ENCODE measurements around the gene PAK2.

PAK2 gene

GRCh38 chr3:196794467-196794866 lies 54.8 kb downstream of the PAK2 start:
- no peak for TF ChIP-seq CTCF (IDR thresholded peaks at IDR 0.05)

- no peak for TF ChIP-seq CTCF (IDR thresholded peaks at IDR 0.05)
These were observed 56.7 kb downstream of the PAK2 start for GRCh38 chr3:196796317-196796716.

GRCh38 chr3:196800742-196801434 lies 61.2 kb downstream of the PAK2 start:
- no peak for TF ChIP-seq CTCF (IDR thresholded peaks at IDR 0.05)

- no peak for TF ChIP-seq CTCF (IDR thresholded peaks at IDR 0.05)
These were observed 64.3 kb downstream of the PAK2 start for GRCh38 chr3:196803891-196804468.

GRCh38 chr3:196804773-196805172 lies 65.1 kb downstream of the PAK2 start:
- no peak for TF ChIP-seq CTCF (IDR thresholded peaks at IDR 0.05)

- no peak for TF ChIP-seq CTCF (IDR thresholded peaks at IDR 0.05)
These were observed 71.4 kb downstream of the PAK2 start for GRCh38 chr3:196810963-196811581.

- TF ChIP-seq CTCF (IDR thresholded peaks at IDR 0.05) = no peak
These were observed 73.2 kb downstream of the PAK2 start for GRCh38 chr3:196812853-196813252.
